Measurements from ENCODE around the gene IL12A. TPM values are rescaled to one million over a fixed set of nuclear protein-coding genes. Genes with fewer than 3 reads are reported as not detected.
A peak's percentile ranks its signal among the peaks of the same experiment; 100 is the strongest.

Gene IL12A
- total RNA-seq (under 1 TPM; 0.08 to 0.09 TPM), polyA plus RNA-seq (under 1 TPM in 1 of 2 donors, not detected in 1; 0.25 TPM)

DNA sequence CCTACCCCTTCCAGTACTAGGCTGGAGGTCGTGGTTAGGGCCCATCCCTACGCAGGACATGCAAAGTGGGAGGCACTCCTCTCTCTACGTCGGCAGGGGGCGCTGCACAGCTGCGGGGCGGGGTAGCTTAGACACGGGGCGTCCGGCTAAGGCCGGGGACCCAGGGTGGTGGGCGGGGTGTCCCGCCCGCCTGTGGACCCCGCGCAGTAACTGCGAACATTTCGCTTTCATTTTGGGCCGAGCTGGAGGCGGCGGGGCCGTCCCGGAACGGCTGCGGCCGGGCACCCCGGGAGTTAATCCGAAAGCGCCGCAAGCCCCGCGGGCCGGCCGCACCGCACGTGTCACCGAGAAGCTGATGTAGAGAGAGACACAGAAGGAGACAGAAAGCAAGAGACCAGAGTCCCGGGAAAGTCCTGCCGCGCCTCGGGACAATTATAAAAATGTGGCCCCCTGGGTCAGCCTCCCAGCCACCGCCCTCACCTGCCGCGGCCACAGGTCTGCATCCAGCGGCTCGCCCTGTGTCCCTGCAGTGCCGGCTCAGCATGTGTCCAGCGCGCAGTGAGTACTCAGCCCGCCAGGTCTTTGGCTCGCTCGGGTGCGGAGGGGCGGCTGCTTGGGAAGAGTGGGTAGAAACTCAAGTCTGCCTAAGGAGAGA is at the start of gene IL12A:
Gene IL12A (plus strand): TSS at position 219 of the 655 bp plus-strand sequence.
- Histone ChIP-seq H3K4me3 (ENCODE audit: low read depth in 1 of 3, low read length in 3 of 3) (peak within 1 kb of the TSS; percentile 56 to 74 (median 69)), H3K27ac (ENCODE audit: low read depth in 1 of 2, low read length in 2 of 2) (no peak within 1 kb of the TSS), H3K27me3 (ENCODE audit: control insufficient read depth in 4 of 4, insufficient read depth in 4 of 4, low read length in 3 of 4) (no peaks in the 10 kb centered on the region), H3K4me1 (ENCODE audit: control insufficient read depth in 4 of 4, insufficient read depth in 4 of 4, low read length in 3 of 4) (peaks cover 0 to 15% (median 11%) of the 10 kb centered on the region in 4 donors), H3K36me3 (ENCODE audit: control insufficient read depth in 4 of 4, insufficient read depth in 3 of 4, low read depth in 1 of 4, low read length in 3 of 4) (no peaks in the 10 kb centered on the region), H3K9me3 (ENCODE audit: control insufficient read depth in 4 of 4, low read length in 3 of 4) (no peaks in the 10 kb centered on the region), H3K9ac (ENCODE audit: low read depth in 1 of 2, low read length in 2 of 2) (no peak within 1 kb of the TSS)
- under 1% methylated on average over 54 of the region's 54 CpGs for WGBS
- peak; percentile 84 for DNase-seq (ENCODE audit: low spot score)
- TF ChIP-seq RAD21 (IDR thresholded peaks at IDR 0.05) (peak; percentile 62 to 69), CTCF (IDR thresholded peaks at IDR 0.05; ENCODE audit: low read depth, low read length, missing input control) (peak; percentile 81), JUND (IDR thresholded peaks at IDR 0.05) (no peak), HNF4G (IDR thresholded peaks at IDR 0.05) (no peak), RXRA (IDR thresholded peaks at IDR 0.05) (no peak), GABPA (IDR thresholded peaks at IDR 0.05 in 1 of 2, conservative IDR thresholded peaks at IDR 0.05 in 1 of 2) (no peak), FOXA1 (IDR thresholded peaks at IDR 0.05) (no peak), ZBTB33 (IDR thresholded peaks at IDR 0.05) (no peak), ATF3 (IDR thresholded peaks at IDR 0.05) (no peak)
- TF ChIP-seq, protein P1, sequence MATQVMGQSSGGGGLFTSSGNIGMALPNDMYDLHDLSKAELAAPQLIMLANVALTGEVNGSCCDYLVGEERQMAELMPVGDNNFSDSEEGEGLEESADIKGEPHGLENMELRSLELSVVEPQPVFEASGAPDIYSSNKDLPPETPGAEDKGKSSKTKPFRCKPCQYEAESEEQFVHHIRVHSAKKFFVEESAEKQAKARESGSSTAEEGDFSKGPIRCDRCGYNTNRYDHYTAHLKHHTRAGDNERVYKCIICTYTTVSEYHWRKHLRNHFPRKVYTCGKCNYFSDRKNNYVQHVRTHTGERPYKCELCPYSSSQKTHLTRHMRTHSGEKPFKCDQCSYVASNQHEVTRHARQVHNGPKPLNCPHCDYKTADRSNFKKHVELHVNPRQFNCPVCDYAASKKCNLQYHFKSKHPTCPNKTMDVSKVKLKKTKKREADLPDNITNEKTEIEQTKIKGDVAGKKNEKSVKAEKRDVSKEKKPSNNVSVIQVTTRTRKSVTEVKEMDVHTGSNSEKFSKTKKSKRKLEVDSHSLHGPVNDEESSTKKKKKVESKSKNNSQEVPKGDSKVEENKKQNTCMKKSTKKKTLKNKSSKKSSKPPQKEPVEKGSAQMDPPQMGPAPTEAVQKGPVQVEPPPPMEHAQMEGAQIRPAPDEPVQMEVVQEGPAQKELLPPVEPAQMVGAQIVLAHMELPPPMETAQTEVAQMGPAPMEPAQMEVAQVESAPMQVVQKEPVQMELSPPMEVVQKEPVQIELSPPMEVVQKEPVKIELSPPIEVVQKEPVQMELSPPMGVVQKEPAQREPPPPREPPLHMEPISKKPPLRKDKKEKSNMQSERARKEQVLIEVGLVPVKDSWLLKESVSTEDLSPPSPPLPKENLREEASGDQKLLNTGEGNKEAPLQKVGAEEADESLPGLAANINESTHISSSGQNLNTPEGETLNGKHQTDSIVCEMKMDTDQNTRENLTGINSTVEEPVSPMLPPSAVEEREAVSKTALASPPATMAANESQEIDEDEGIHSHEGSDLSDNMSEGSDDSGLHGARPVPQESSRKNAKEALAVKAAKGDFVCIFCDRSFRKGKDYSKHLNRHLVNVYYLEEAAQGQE (IDR thresholded peaks at IDR 0.05) = no peak

- no peaks in the 10 kb centered on the region for H3K4me1 ChIP-seq (ENCODE audit: control insufficient read depth in 4 of 4, insufficient read depth in 4 of 4, low read length in 3 of 4)
- H3K9me3 ChIP-seq (ENCODE audit: control insufficient read depth in 4 of 4, low read length in 3 of 4) = no peaks in the 10 kb centered on the region
- TF ChIP-seq EGR1 (IDR thresholded peaks at IDR 0.05; ENCODE audit: low read depth in 2 of 2) = no peak
- no peak for TF ChIP-seq JUND (IDR thresholded peaks at IDR 0.05)
- TF ChIP-seq TAF1 (conservative IDR thresholded peaks at IDR 0.05) = no peak
- TF ChIP-seq HNF4G (IDR thresholded peaks at IDR 0.05) = no peak
- no peak for TF ChIP-seq HNF4A (conservative IDR thresholded peaks at IDR 0.05)
- H3K4me3 ChIP-seq (ENCODE audit: low read depth in 1 of 3, low read length in 3 of 3) = no peak overlapping the region
- no peak overlapping the region for H3K9ac ChIP-seq (ENCODE audit: low read depth in 1 of 2, low read length in 2 of 2)
- H3K36me3 ChIP-seq (ENCODE audit: control insufficient read depth in 4 of 4, insufficient read depth in 3 of 4, low read depth in 1 of 4, low read length in 3 of 4) = no peaks in the 10 kb centered on the region
- DNase-seq (ENCODE audit: low spot score) = no peak
- 70% methylated on average over 6 of the region's 6 CpGs for WGBS
- no peak overlapping the region for H3K27ac ChIP-seq (ENCODE audit: low read depth in 1 of 2, low read length in 2 of 2)
- no peaks in the 10 kb centered on the region for H3K27me3 ChIP-seq (ENCODE audit: control insufficient read depth in 4 of 4, insufficient read depth in 4 of 4, low read length in 3 of 4)
These were observed 47.3 kb upstream of the IL12A start for GRCh38 chr3:159941038-159942000.

Measured in liver (tissue), 9 donors.